SJCRH30 (cell line): Measurements from ENCODE around the gene NCAM2. TPM values are rescaled to one million over a fixed set of nuclear protein-coding genes. Genes with fewer than 3 reads are reported as not detected.

Experiments used
- DNase-seq, 2 experiments: peaks; one replicate each; pipeline ENCODE4 v3.0.0-alpha.2; 2015 to 2020
- H3K27ac ChIP-seq: fragments of 250-450 bp; sonication (Bioruptor Pico); 2 replicates; pipeline ENCODE4 v1.5.1; 2020; ENCODE audit warnings: mild to moderate bottlenecking, moderate library complexity
- H3K27me3 ChIP-seq: fragments of 250-450 bp; sonication (Bioruptor Pico); 2 replicates; pipeline ENCODE4 v1.5.1; 2020; ENCODE audit warnings: mild to moderate bottlenecking, moderate library complexity
- H3K36me3 ChIP-seq: fragments of 250-450 bp; sonication (Bioruptor Pico); 2 replicates; pipeline ENCODE4 v1.5.1; 2020; ENCODE audit warnings: mild to moderate bottlenecking, moderate library complexity
- H3K4me1 ChIP-seq: fragments of 250-450 bp; sonication (Bioruptor Pico); 2 replicates; pipeline ENCODE4 v1.5.1; 2020; ENCODE audit warnings: mild to moderate bottlenecking, moderate library complexity
- H3K4me3 ChIP-seq: fragments of 250-450 bp; sonication (Bioruptor Pico); 2 replicates; pipeline ENCODE4 v1.5.1; 2020; ENCODE audit warnings: mild to moderate bottlenecking, moderate library complexity
- H3K9me3 ChIP-seq: fragments of 250-450 bp; sonication (Bioruptor Pico); replicated peaks from 2 replicates; pipeline ENCODE4 v1.5.1; 2020; ENCODE audit warnings: mild to moderate bottlenecking, moderate library complexity
- total RNA-seq: library from RNA; depleted of rRNA; stranded (reverse); fragments of >200 nt; shearing (Covaris generic); gene quantifications from 2 replicates; pipeline ENCODE4 v1.2.3, GENCODE V29; 2014

NCAM2 gene
- total RNA-seq, 1 experiment from 2014 or later = not detected

GRCh38 chr21:21052672-21053071 lies 54.5 kb downstream of the NCAM2 start:
- H3K9me3 ChIP-seq = no peaks in the 10 kb centered on the region
- no peaks in the 10 kb centered on the region for H3K4me1 ChIP-seq
- no peak overlapping the region for H3K27ac ChIP-seq
- H3K36me3 ChIP-seq = no peaks in the 10 kb centered on the region
- no peak for DNase-seq
- H3K4me3 ChIP-seq = no peak overlapping the region
- no peaks in the 10 kb centered on the region for H3K27me3 ChIP-seq

- no peaks in the 10 kb centered on the region; the same call in 1 of the 2 replicates for H3K27me3 ChIP-seq
- H3K27ac ChIP-seq = no peak overlapping the region
- H3K9me3 ChIP-seq = no peaks in the 10 kb centered on the region
- H3K4me1 ChIP-seq = no peaks in the 10 kb centered on the region
- no peak for DNase-seq
- no peaks in the 10 kb centered on the region for H3K36me3 ChIP-seq
- H3K4me3 ChIP-seq = no peak overlapping the region
These were observed 59.3 kb downstream of the NCAM2 start for GRCh38 chr21:21057349-21058062.

GRCh38 chr21:21063828-21064227 lies 65.6 kb downstream of the NCAM2 start:
- Histone ChIP-seq H3K27ac (no peak overlapping the region), H3K9me3 (no peaks in the 10 kb centered on the region), H3K27me3 (no peaks in the 10 kb centered on the region; the same call in 1 of the 2 replicates), H3K36me3 (no peaks in the 10 kb centered on the region), H3K4me1 (no peaks in the 10 kb centered on the region), H3K4me3 (no peak overlapping the region)
- DNase-seq = no peak

GRCh38 chr21:21064353-21064752 lies 66.1 kb downstream of the NCAM2 start:
- no peak for DNase-seq
- no peak overlapping the region for H3K4me3 ChIP-seq
- no peak overlapping the region for H3K27ac ChIP-seq
- no peaks in the 10 kb centered on the region for H3K36me3 ChIP-seq
- H3K27me3 ChIP-seq = no peaks in the 10 kb centered on the region; the same call in 1 of the 2 replicates
- no peaks in the 10 kb centered on the region for H3K4me1 ChIP-seq
- H3K9me3 ChIP-seq = no peaks in the 10 kb centered on the region

DNA sequence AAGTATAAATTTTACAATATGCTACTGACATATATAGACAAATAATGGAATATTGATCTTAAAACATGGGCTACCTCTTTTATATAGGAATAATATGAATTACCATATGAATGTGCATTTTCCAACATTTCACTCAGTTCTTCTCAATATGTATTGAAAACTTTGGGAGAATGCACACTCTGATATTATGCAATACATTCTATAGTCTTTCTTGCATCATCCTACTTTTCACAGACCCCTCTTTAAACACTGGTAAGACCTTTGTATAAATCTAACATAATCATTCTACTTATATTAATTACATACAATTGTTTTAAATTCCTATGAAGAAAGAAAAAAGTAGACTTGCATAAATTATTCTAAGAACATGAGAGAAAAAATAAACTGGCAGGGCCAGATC lies 69.2 kb downstream of the NCAM2 start:
- Histone ChIP-seq H3K4me3 (no peak overlapping the region), H3K27ac (no peak overlapping the region), H3K9me3 (no peaks in the 10 kb centered on the region), H3K27me3 (no peaks in the 10 kb centered on the region; the same call in 1 of the 2 replicates), H3K36me3 (no peaks in the 10 kb centered on the region), H3K4me1 (no peaks in the 10 kb centered on the region)
- no peak for DNase-seq

DNA sequence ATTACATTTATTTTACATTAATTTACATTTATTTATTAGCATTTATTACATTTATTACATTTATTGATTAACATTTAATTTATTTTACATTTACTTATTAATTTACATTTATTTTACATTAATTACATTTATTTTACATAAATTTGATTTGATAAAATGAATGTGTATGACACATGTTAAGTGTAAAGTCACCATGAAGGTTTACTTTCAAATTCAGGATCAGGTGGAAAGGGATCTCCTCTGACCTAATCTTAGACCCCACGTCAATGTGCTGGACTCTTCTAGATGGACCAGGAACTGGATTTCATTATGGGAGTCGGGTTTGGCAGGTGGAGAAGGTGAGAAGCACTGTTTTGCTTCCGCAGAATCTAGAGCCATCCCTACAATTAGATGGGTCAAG lies 76.1 kb downstream of the NCAM2 start:
- no peaks in the 10 kb centered on the region for H3K4me1 ChIP-seq
- no peaks in the 10 kb centered on the region for H3K9me3 ChIP-seq
- no peaks in the 10 kb centered on the region for H3K27me3 ChIP-seq
- H3K27ac ChIP-seq = no peak overlapping the region
- DNase-seq = no peak
- no peaks in the 10 kb centered on the region for H3K36me3 ChIP-seq
- H3K4me3 ChIP-seq = no peak overlapping the region

GRCh38 chr21:21076051-21076450 lies 77.8 kb downstream of the NCAM2 start:
- no peaks in the 10 kb centered on the region for H3K27me3 ChIP-seq
- no peak overlapping the region for H3K4me3 ChIP-seq
- no peaks in the 10 kb centered on the region for H3K36me3 ChIP-seq
- H3K9me3 ChIP-seq = no peaks in the 10 kb centered on the region
- H3K4me1 ChIP-seq = no peaks in the 10 kb centered on the region
- no peak for DNase-seq
- H3K27ac ChIP-seq = no peak overlapping the region

DNA sequence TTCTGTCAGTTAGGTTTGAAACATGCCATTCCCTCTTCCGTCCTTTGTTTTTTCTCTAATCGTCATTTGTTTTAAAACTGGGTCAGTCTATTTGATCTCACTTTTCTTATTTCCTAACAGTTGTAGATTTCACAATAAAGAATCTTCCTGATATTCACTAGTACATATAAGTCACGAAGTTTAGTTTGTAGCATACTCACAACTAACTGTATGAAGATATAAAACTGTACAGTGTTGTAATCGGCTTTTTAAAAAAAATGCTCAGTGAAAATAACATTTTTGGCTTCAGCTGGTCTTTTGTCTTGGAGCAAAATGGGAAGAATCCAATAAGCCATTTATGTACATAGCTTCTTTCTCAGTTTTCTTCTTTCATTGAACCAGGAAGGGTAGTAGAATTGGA lies 78.3 kb downstream of the NCAM2 start:
- H3K27me3 ChIP-seq = no peaks in the 10 kb centered on the region
- no peaks in the 10 kb centered on the region for H3K36me3 ChIP-seq
- no peaks in the 10 kb centered on the region for H3K4me1 ChIP-seq
- H3K27ac ChIP-seq = no peak overlapping the region
- H3K9me3 ChIP-seq = no peaks in the 10 kb centered on the region
- DNase-seq = no peak
- H3K4me3 ChIP-seq = no peak overlapping the region

- Histone ChIP-seq H3K9me3 (no peaks in the 10 kb centered on the region), H3K27ac (no peak overlapping the region), H3K4me3 (no peak overlapping the region), H3K36me3 (no peaks in the 10 kb centered on the region), H3K4me1 (no peaks in the 10 kb centered on the region), H3K27me3 (no peaks in the 10 kb centered on the region)
- no peak for DNase-seq
These were observed 81.4 kb downstream of the NCAM2 start for GRCh38 chr21:21079646-21080045.

GRCh38 chr21:21084179-21084578 lies 86.0 kb downstream of the NCAM2 start:
- Histone ChIP-seq H3K27me3 (no peaks in the 10 kb centered on the region), H3K36me3 (no peaks in the 10 kb centered on the region), H3K9me3 (no peaks in the 10 kb centered on the region), H3K4me1 (no peaks in the 10 kb centered on the region), H3K27ac (no peak overlapping the region), H3K4me3 (no peak overlapping the region)
- DNase-seq = no peak

GRCh38 chr21:21085206-21085605 lies 87.0 kb downstream of the NCAM2 start:
- Histone ChIP-seq H3K36me3 (no peaks in the 10 kb centered on the region), H3K27ac (no peak overlapping the region), H3K4me3 (no peak overlapping the region), H3K9me3 (no peaks in the 10 kb centered on the region), H3K27me3 (no peaks in the 10 kb centered on the region), H3K4me1 (no peaks in the 10 kb centered on the region)
- no peak for DNase-seq

DNA sequence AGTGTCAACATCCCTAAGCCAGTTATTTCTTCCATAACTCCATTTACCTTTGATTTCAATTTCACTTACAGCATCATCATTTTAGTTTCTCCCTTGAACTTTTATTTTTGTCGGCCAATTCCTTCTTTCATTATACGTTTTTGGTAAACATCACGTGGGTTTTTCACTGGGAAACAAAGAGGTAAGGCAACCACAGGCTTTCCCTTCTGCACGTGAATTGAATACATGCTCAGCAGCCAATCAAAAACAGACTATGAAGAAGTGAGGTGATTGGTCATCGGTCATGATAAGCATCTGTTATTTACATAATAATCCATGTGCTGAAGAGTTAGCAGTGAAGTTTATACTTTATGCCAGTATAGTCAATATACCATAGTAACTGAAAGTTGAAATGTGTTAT lies 98.7 kb downstream of the NCAM2 start:
- DNase-seq = no peak
- Histone ChIP-seq H3K36me3 (no peaks in the 10 kb centered on the region), H3K4me3 (no peak overlapping the region), H3K9me3 (no peaks in the 10 kb centered on the region), H3K4me1 (no peaks in the 10 kb centered on the region), H3K27me3 (no peaks in the 10 kb centered on the region), H3K27ac (no peak overlapping the region)

GRCh38 chr21:21097466-21097865 lies 99.3 kb downstream of the NCAM2 start:
- Histone ChIP-seq H3K4me1 (no peaks in the 10 kb centered on the region), H3K27me3 (no peaks in the 10 kb centered on the region), H3K4me3 (no peak overlapping the region), H3K27ac (no peak overlapping the region), H3K36me3 (no peaks in the 10 kb centered on the region), H3K9me3 (no peaks in the 10 kb centered on the region)
- no peak for DNase-seq

GRCh38 chr21:21101911-21102310 lies 103.7 kb downstream of the NCAM2 start:
- DNase-seq = peak; percentile 9 to 45
- H3K4me1 ChIP-seq = no peaks in the 10 kb centered on the region
- H3K27me3 ChIP-seq = no peaks in the 10 kb centered on the region
- no peaks in the 10 kb centered on the region for H3K36me3 ChIP-seq
- H3K27ac ChIP-seq = no peak overlapping the region
- H3K9me3 ChIP-seq = no peaks in the 10 kb centered on the region
- H3K4me3 ChIP-seq = no peak overlapping the region

DNA sequence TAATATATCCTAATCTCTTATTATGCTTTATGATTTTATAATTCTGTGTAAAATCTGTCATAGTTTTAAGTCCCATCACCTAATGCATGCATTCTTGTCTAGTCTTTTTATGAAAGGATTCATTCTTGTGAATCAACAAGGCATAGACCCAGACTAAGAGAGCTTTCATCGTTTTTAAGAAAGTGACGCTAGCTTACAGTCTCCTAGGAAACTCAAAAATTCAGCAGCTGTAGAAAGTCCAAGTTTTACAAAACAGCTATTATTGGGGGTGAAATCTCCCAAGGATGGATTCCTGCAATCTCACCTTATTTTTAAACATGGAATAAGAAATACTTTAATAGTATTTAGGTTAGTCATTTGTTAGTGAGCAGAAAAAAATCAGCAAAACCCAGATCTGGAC lies 104.7 kb downstream of the NCAM2 start:
- Histone ChIP-seq H3K27me3 (no peaks in the 10 kb centered on the region), H3K4me3 (no peak overlapping the region), H3K4me1 (no peaks in the 10 kb centered on the region), H3K36me3 (no peaks in the 10 kb centered on the region), H3K9me3 (no peaks in the 10 kb centered on the region), H3K27ac (no peak overlapping the region)
- no peak for DNase-seq

GRCh38 chr21:21103692-21104091 lies 105.5 kb downstream of the NCAM2 start:
- H3K4me1 ChIP-seq = no peaks in the 10 kb centered on the region
- H3K27ac ChIP-seq = no peak overlapping the region
- no peaks in the 10 kb centered on the region for H3K9me3 ChIP-seq
- no peaks in the 10 kb centered on the region for H3K27me3 ChIP-seq
- no peak overlapping the region for H3K4me3 ChIP-seq
- H3K36me3 ChIP-seq = no peaks in the 10 kb centered on the region
- no peak for DNase-seq
